GM18520 (cell line): ENCODE measurements around the gene ZNF354C.

Experiments used
- ATAC-seq: cut with Tn5 transposase; IDR thresholded peaks from one replicate; pipeline ENCODE4 v1.9.1; 2021; ENCODE audit not compliant: unreplicated experiment

The ZNF354C gene

GRCh38 chr5:179113945-179114641 lies 53.9 kb downstream of the ZNF354C start:
- ATAC-seq, result no peak

DNA sequence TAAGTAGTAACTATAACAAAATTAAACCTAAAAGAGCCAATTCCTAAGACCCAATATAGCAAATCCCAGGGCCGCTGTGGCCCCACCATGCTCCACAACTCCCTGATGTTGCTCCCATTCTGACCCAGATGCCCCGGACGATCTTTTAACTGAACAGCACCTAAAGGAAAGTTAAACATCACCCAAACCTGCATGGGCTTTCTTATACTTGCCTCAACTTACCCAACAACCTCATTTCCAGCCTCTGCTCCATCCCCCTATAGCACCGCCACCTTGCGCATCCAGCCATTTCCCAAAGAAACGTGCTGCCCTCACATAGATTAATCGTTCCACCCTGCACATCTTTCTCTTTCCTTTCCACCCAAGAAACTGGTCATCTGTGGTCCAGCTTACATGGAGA lies 54.6 kb downstream of the ZNF354C start:
- no peak for ATAC-seq

DNA sequence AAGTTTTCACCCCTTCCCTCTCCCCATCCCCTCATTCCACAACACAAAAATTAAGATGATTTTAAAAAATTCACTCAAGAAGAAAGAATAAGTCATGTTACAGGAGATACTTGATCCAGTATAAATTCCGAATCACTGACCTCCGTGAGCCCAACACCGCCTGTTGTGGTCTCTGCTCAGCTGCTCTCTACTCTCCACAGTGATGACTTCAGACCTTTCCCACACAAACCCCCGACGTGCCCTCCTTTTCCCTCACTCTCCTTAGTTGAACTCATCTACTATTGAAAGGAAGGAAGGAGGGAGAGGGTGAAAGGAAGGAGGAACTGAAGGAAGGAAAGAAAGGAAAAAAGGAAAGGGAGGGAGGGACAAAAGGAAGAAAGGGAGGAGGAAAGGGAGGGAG lies 55.1 kb downstream of the ZNF354C start:
- ATAC-seq, result no peak

DNA sequence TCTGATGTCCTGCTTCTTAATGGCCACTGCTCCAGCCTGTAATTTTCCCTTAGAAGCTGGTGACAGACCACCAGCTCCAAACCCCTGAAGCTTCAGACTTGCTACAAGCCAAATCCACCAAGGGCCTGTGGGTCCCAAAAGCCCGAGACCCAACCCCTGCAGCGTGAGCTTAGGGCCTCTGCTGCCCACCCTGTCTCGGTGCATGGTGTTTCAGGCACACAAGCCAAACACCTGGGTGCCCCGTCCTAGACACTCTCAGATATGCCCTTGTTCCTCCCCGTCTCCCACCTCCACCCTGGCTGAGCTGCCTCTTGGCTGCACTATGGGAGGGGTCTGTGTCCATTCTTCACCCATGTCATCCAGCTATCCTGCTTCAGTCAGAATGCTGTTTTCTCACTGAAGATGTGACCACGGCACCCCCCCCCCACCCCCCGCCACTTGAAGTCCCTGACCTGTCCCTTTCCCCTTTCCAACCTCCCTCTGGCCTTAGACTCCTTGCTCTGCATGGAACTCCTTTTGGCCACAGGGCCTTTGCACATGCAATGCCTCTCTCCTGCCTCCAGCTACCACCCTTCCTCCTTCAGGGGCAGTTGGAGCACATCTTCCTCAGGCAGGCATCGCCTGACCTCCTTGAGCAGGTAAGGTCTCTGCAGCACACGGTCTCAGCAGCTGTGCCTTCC lies 55.8 kb downstream of the ZNF354C start:
- no peak for ATAC-seq

DNA sequence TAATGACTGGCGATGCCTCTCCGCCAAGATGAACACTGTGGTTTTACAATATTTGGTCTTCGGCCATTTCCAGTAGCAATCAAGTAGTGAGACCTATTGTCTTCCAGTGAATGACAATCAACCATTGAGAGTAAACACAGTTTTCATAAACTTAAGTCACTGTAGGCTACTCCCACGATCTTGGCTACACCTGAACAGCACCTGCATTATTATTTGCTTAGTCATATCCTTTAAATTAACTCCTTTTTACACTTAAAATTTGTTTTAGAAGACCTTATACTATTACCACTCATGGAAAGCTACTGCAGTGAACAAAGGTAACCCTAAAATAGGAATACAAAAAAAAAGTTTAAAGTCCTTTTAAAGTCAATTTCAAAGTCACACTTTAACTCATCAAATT lies 58.2 kb downstream of the ZNF354C start:
- no peak for ATAC-seq

DNA sequence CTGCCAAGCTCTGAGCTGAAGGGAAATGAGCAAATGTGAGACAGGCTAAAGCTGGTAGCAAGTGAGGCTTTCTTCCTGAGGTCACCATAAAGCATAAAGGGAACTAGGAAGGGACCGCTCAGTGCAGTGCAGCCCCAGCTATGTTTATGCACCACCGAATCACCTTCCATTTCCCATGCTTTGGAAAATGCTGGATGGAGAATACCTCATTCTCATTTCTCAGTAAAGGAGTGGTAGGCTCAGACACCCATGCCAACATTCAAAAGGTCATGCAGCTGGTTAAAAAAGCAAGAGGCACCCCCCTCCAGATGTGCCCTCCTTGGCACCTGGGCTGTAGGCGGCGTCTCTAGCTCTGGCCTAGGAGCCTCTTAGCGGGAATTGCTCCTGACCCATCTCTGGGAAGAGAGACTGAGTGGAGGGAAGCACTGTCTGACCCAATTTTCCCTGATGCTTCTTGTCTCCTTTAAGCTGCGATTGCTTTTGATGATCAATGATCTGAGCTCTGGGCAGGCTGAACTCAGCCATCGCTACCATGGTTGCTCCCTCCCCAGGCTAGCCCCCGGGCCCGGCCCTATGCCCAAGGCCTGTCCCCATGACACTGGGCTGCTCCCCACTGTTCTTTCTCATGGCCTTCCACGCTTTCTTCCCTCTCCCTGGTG lies 58.7 kb downstream of the ZNF354C start:
- ATAC-seq, result no peak

DNA sequence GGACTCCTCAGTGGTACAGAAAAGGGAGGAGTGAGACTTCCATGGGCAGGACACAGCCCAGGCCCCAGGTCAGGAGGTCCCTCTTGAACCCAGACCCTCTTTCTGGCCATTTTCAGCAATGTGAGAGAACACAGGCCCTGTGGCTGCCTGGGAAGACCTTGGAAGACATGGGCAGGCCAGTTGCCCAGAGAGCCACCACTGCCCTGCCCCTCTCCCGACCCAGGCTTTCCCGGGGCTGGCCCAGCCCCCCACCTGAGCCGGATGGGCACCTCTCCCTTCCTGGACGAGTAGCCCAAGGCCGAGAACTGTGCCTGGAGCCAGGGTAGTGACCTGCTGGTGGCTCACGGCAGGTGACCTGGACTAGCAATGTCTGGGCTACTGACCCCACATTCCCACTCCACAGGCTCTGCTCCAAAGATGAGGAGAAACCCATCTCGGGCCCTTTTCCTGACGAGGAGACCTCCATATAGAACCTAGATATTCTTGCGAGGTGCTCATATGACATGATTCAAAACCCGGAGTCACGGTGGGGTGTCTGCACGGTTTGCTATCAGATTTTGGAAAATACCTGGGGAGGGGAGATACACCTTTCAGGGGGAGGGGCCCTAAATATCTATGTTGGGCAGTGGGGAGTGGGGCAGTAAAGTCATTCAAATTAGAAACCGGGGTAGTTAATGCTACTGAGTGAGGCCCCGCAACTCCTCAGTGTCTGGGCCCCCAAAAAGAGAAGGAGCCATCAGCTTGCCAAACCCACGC lies 59.4 kb downstream of the ZNF354C start:
- no peak for ATAC-seq

DNA sequence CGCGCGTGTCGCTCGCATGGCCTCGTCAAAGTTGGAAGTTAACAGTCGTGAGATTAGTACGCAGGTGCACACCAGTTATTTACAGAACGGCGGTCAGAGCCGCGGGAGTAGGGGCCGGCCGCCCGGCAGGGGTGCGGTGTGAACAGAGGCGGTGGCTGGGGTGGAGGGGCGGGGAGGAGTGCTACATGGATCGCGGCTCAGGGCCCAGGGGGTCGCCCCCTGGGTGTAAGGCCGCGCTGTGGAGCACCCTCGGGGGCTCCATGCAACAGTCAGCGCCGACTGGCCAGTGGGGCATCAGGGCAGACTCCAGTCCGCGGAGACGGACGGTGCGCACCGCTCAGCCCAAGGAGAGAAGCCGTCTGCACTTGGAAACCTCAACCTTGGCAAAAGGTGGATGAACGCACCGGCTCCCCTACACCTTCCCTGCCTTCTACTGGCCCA lies 60.3 kb downstream of the ZNF354C start:
- no peak for ATAC-seq

DNA sequence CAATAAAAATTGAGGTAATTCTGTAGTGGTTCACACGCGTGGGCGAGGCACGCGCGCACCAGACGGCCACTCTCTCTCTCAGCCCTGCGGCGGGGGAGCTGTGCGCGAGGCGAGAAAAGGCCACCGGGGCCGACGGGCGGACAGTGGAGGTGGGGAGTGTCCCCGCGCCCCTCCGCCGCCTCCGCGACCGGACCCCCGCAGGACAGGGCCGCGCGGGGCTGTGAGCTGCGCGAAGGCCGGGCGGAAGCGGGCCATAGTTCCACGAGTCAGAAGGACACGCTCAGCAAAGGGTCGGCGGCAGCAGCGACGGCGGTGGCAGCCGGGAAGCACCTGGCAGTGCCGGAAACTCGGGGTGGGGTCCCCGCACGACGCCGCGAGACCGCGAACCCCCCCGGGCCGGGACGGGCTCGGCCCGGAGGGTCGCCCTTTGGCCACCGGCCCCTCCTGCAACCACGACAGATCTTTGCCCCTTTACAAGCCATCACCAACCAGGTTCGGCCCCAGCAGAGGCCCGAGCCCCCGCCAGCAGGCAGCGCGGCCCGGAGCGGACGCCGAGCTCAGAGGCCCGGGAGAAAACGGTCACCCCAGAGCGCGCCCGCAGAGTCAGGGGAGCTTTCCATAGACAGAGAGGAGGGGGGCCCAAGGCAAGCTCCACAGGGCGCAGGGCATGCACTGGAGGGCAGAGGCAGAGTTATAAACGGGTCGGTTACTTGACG lies 60.9 kb downstream of the ZNF354C start:
- ATAC-seq, result no peak

- no peak for ATAC-seq
Measured at GRCh38 chr5:179121667-179122111, 61.5 kb downstream of the ZNF354C start.

DNA sequence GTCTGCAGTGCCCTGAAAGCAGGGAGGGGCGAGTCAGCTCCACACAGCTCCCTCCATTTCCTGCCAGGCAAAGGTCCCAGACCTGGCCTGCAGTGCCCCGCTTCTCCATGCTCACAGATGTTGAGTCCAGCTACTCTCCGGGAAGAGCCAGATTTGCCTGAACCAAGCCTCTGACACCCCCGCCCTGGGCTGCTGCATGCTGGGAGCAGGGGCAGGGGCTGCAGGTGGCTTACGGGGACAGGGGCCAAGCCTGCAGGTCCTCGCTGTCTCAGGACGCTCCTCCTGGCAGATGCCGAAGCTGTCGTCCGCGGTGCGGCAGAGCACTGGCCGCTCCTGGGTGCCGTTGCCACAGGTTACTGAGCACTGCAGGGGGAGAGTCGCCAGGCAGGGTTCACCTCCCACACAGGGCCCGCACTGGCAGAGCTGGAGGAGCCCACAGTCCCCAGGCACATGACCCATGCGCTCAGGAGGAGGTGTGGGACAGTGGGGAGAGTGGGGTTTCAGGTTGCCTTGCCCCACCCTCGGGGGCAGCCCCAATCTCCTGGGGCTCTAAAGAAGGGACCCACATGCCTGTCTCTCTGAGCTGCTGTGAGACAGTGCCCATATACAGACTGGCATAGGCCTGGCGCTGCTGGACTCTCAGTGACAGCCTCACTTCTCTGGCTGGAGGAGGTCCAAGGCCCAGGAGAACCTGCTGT lies 62.4 kb downstream of the ZNF354C start:
- no peak for ATAC-seq

DNA sequence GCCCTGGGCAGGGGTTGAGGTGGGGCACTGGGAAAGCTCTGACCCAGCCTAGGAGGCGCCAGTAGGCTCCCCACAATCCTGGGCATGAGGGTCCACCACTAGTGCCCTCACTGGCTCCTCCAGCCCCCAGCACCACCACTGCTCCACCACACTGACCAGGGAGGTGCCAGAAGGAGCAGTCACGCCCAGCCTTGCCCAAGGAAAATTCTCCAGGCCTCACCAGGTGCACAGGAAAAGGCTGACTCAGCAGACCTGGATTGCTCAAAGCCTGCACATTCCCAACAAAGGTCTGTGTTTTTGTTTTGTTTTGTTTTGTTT lies 62.9 kb downstream of the ZNF354C start:
- ATAC-seq, result no peak

DNA sequence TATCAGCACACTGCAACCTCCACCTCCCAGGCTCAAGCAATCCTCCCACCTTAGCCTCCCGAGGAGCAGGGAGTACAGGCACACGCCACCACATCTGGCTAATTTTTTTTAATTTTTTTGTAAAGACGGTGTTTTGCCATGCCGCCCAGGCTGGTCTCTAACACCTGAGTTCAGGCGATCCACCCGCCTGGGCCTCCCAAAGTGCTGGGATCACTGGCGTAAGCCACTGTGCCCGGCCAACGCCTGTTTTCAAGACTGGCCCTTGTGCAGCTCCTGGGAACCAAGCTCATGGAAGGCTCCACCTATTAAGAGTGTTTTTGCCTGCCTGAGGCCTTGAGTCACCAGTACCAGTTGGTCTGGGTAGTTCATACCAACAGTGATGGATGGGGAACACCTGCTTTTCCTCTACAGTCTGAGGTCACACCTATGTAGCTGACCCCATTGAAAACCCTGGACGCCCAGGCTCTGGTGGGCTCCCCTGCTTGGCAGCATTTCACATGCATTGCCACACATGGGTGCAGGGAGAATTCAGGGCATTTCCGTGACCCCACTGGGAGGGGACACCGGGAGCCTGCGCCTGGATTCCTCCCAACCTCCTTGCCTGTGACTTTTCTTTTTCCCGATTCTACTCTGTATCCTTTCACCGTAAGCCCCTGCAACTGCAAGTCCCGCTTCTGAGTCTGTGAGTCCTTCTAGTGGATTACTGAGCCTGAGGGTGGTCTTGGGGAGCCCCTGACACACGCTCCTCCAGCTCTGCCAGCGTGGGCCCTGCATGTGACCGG lies 63.5 kb downstream of the ZNF354C start:
- no peak for ATAC-seq

DNA sequence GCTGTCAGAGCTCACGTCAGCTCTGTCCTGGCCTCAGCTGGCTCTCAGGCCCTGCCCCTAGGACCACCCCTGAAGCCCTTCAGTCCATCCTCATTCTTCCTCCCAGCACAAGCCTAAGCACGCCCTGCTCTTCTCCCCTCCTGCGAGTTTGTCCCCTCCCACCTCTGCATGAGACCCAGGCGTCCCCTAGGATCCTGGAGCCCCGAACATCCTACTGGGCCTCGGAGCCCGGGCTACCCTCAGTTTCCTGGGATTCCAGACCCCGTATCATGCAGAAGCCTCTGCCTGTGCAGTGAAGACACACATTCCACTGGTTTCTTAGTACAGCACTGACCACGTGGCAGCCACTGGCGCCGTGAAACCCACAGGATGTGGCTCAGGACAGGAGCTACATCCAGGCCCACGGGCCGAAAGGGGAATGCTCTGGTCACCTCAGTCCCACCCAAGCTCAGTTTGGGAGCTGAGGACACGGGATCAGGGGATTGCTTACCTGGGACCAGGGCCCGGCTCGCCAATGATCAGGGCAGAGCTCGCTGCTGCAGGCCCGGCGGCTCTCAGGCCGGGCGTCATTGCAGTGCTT lies 64.2 kb downstream of the ZNF354C start:
- ATAC-seq, result no peak

DNA sequence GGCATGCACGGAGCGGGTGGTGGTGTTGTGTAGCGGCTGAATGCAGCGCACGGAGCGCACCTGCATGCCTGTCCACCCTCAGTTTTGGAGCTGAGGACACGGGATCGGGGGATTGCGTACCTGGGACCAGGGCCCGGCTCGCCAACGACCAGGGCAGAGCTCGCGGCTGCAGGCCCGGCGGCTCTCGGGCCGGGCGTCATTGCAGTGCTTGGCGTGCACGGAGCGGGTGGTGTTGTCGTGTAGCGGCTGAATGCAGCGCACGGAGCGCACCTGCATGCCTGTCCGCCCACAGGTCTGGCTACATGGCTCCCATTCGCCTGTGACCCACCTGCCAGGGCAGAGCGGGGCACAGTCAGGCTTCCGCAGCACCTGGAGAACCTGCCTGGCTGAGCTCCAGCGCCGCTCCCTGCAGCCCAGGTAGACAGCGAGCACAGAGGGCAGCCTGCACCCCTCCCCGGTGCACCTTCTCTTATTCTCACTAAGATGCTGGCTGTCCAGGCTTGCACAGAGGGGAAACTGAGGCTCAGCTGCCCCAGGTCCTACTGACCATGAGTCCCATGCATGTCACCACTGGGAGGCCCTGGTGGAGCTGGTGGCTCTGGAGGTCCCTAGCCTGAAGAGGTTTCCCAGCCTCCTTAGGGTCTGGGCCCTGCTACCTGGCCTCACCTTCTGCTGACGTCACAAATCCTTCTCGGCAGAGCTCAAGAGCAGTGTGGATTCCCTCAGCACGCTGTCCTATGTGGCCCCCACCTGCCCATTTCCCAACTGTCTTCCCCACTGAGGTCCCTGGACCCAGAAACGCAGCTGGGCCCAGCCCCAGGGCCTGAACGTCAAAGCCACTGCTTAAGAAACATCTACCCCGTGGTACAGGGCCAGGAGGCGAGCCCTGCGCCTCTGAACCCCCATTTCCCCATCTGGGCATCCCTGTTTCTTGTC lies 64.9 kb downstream of the ZNF354C start:
- no peak for ATAC-seq

DNA sequence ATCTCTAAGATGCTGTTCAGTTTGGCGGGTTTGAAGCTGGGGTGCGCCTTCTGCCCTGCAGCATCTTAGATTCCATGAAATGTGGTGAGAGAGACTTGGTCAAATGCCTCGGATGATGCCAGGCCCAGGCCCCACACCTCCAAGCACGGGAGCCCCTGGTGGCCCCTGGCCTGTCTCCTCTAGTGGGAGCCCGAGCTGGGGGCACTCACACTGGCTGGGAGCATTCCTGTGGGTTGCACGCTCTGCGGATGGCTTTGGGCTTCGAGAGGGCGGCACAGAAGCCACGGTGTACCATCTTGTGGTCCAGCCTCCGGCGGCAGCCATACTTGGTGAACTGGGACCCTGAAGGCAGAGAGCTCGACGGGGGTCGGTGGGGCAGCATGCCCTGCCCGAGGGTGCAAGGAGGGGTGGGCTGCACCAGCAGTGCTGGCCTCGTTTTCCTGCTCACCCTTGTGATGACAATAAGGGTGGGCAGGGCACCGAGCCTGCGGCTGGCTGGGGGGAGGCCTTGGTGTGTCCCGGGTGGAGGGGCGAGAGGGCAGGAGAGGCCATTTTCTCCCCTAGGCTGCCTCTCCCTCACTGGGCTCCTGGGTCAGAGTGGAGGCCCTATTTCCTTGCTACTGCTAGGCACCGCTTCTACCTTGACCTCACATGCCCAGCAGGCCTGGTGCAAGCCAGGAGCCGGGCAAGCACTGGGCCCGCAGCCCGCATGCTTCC lies 65.8 kb downstream of the ZNF354C start:
- no peak for ATAC-seq

DNA sequence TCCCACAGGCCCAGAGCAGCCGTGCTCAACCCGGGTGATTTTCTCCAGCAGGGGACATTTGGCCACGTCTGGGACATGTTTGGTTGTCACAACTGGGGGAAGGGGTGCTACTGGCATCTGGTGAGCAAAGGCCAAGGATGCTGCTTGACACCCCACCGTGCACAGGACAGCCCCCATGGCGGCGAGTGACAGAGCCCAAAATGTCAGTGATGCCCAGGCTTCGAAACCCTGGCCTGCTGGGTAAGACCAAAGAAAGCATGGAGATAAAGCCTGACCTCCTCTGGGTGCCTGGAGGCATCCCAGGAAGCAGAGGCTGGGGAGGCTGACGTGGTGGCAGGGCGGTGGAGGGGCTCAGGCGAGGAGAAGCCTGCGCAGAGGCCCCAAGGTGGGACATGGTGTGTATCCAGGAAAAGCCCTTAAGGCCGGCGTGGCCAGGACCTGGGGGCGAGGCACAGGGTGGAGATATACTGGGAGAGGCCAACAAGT lies 66.4 kb downstream of the ZNF354C start:
- ATAC-seq, result no peak
